Measurements from ENCODE around the gene VCAN.

DNA sequence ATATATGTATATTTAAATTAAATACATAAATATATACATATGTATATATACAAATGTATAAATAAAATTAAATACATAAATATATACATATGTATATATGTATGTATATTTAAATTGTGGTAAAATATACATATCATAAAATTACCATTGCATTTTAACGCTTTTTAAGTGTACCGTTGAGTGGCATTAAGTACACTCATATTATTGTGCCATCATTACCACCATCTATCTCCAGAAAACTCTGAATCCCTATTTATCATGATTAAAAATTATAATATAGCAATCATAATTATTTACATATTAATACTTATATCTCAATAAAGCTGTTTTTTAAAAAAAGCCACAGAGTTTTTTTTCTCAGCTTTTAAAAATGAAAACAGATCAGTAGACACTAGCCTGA is 27.1 kb upstream of the VCAN start:
- no peak for TF ChIP-seq CTCF (conservative IDR thresholded peaks at IDR 0.05; ENCODE audit: low read length)
- TF ChIP-seq EZH2phosphoT487 (IDR thresholded peaks at IDR 0.05; ENCODE audit: borderline replicate concordance, low read depth, low read length) = no peak
